Cardiac muscle cell (in vitro differentiated cells and primary cell): ENCODE data around the gene CEP131. TPM values are rescaled to one million over a fixed set of nuclear protein-coding genes. Genes with fewer than 3 reads are reported as not detected.

Source experiments
- DNase-seq, 2 donors: peaks; one replicate each; pipeline versions ENCODE4 v3.0.0 to v3.0.0-alpha.2; 2010 to 2017; ENCODE audit warnings: low read depth in 1 of 2, low spot score in 1 of 2
- H3K27ac ChIP-seq: fragments of 200-600 bp; sonication (generic); 2 replicates; pipeline ENCODE4 v1.5.1; 2016
- H3K27me3 ChIP-seq: fragments of 200-600 bp; sonication (generic); 2 replicates; pipeline ENCODE4 v1.6.0; 2016; ENCODE audit warnings: control low read depth
- H3K36me3 ChIP-seq: fragments of 200-600 bp; sonication (generic); 2 replicates; pipeline ENCODE4 v1.5.1; 2016; ENCODE audit warnings: control low read depth
- H3K4me1 ChIP-seq: fragments of 200-600 bp; sonication (generic); 2 replicates; pipeline ENCODE4 v1.8.1; 2017; ENCODE audit warnings: low read depth, mild to moderate bottlenecking, mixed run types
- H3K4me3 ChIP-seq: fragments of 200-600 bp; sonication (generic); 2 replicates; pipeline ENCODE4 v1.5.1; 2016; ENCODE audit warnings: mild to moderate bottlenecking
- H3K9me3 ChIP-seq: fragments of 200-600 bp; sonication (generic); 2 replicates; pipeline ENCODE4 v1.5.1; 2017; ENCODE audit warnings: low read depth, mild to moderate bottlenecking, control low read depth
- polyA plus RNA-seq: library from polyadenylated mRNA; unstranded; fragments of >200 nt; fragmentation: Nextera tagmentation; extraction: Ambion mirVana; gene quantifications from 2 replicates; pipeline ENCODE4 v1.2.1, GENCODE V29; 2016
- total RNA-seq: library from RNA; depleted of rRNA; stranded (reverse); fragments of >200 nt; gene quantifications from 2 replicates; pipeline ENCODE4 v1.2.3, GENCODE V29; 2016
- TF ChIP-seq, protein P1 (sequence below): IDR thresholded peaks from 2 replicates; pipeline ENCODE4 v1.5.1; 2012; ENCODE audit warnings: low read depth, mild to moderate bottlenecking, low read length

CEP131 gene
- total and polyA plus RNA-seq, 2 experiments from 2014 or later = 29.2 to 37.0 TPM

- TF ChIP-seq, protein P1, sequence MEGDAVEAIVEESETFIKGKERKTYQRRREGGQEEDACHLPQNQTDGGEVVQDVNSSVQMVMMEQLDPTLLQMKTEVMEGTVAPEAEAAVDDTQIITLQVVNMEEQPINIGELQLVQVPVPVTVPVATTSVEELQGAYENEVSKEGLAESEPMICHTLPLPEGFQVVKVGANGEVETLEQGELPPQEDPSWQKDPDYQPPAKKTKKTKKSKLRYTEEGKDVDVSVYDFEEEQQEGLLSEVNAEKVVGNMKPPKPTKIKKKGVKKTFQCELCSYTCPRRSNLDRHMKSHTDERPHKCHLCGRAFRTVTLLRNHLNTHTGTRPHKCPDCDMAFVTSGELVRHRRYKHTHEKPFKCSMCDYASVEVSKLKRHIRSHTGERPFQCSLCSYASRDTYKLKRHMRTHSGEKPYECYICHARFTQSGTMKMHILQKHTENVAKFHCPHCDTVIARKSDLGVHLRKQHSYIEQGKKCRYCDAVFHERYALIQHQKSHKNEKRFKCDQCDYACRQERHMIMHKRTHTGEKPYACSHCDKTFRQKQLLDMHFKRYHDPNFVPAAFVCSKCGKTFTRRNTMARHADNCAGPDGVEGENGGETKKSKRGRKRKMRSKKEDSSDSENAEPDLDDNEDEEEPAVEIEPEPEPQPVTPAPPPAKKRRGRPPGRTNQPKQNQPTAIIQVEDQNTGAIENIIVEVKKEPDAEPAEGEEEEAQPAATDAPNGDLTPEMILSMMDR = no peak
- Histone ChIP-seq H3K4me1 (peaks cover 7% of the 10 kb centered on the region), H3K27ac (no peak overlapping the region), H3K9me3 (no peaks in the 10 kb centered on the region), H3K27me3 (no peaks in the 10 kb centered on the region), H3K4me3 (no peak overlapping the region), H3K36me3 (no peaks in the 10 kb centered on the region)
- no peak for DNase-seq
These were observed 24.0 kb upstream of the CEP131 start for GRCh38 chr17:81246679-81247338.

GRCh38 chr17:81246343-81246670 lies 23.5 kb upstream of the CEP131 start:
- Histone ChIP-seq H3K4me1 (peaks cover 4% of the 10 kb centered on the region), H3K4me3 (no peak overlapping the region), H3K27me3 (no peaks in the 10 kb centered on the region), H3K9me3 (no peaks in the 10 kb centered on the region), H3K27ac (no peak overlapping the region), H3K36me3 (no peaks in the 10 kb centered on the region)
- TF ChIP-seq, protein P1 = no peak
- DNase-seq = no peak

DNA sequence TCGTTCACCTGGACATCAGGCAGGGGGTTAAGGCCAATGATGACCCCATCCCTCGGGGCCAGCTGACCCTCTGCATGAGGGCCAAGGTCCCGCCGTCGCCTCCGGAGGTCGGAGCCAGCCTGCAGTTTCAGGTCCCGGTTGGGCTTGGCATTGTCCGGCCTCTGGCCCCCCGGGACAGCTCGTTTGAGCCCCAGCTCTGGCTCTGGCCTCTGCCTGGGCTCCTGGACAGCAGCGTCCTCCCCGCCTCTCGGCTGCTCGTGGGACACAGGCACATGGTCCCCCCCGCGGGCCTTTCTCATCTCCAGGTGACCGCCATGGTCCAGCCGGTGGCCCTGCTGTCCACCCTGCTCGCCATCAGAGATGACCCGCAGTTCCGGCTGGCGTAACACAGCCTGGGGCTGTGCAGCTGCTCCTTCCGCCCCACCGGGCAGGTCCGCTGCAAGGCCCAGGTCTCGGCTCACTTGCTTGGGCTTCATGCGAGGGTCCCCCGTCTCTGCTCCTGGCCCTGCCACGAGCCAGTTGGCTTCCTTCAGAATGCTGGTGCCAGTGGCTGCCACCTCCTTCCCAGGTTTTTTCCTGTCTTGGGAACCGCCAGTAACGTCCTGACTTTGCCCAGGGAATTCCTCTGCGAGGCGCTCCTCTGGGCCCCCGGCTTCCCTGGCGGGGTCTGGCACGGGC lies 23.0 kb upstream of the CEP131 start:
- no peaks in the 10 kb centered on the region for H3K4me1 ChIP-seq
- DNase-seq = no peak
- no peaks in the 10 kb centered on the region for H3K9me3 ChIP-seq
- TF ChIP-seq, protein P1 = no peak
- H3K27ac ChIP-seq = no peak overlapping the region
- H3K36me3 ChIP-seq = no peaks in the 10 kb centered on the region
- no peaks in the 10 kb centered on the region for H3K27me3 ChIP-seq
- H3K4me3 ChIP-seq = no peak overlapping the region

DNA sequence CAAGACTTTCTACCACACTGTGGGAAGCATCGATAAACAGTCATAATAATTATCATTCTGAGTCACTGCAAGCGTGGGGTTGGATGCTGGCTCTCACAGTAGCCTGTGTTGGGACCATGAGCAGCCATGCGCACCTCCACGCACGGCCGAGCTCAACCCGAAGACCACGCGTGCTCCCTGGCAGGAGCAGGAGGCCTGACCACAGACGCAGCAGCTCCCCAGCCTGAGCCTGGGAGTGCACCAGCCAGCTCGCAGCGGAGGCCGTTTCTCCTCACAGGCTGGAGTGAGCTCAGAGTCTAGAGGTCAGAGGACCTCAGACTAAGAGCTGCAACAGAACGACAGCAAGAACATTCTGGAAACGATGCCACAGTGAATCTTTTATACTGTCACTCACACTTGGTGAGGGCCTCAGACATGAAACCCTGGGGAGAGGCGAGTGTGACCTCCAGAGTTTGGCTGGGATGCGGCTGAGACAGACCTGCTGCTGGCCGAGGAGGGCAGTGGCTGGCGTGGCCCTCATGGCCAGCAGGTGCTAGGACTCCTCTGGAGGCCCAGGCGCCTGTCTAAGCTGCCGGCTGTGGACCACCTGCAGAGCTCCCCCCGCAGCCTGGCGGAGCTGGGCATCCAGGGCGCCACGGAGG lies 22.4 kb upstream of the CEP131 start:
- no peak overlapping the region for H3K27ac ChIP-seq
- DNase-seq = no peak
- H3K4me1 ChIP-seq = no peaks in the 10 kb centered on the region
- no peaks in the 10 kb centered on the region for H3K36me3 ChIP-seq
- TF ChIP-seq, protein P1 = no peak
- no peak overlapping the region for H3K4me3 ChIP-seq
- H3K27me3 ChIP-seq = no peaks in the 10 kb centered on the region
- H3K9me3 ChIP-seq = no peaks in the 10 kb centered on the region

- Histone ChIP-seq H3K9me3 (no peaks in the 10 kb centered on the region), H3K4me3 (no peak overlapping the region), H3K4me1 (no peaks in the 10 kb centered on the region), H3K27me3 (no peaks in the 10 kb centered on the region), H3K27ac (no peak overlapping the region), H3K36me3 (no peaks in the 10 kb centered on the region)
- no peak for DNase-seq
- TF ChIP-seq, protein P1 = no peak
These were observed 21.7 kb upstream of the CEP131 start for GRCh38 chr17:81244358-81245023.
